ENCODE results near the gene B3GNT3. TPM values are rescaled to one million over a fixed set of nuclear protein-coding genes. Genes with fewer than 3 reads are reported as not detected.
A peak's percentile ranks its signal among the peaks of the same experiment; 100 is the strongest.

Gene B3GNT3
- total and polyA plus RNA-seq, 9 of the 15 experiments (the other 6 are each of a cell fraction or from before 2014, with no cell fraction given), result 0.06 to 0.11 (median 0.07) TPM; not detected in 6

GRCh38 chr19:17772172-17772571, 22.8 kb upstream of the B3GNT3 start (continued):
- TF ChIP-seq ZNF324 (CRISPR knock-in tag; IDR thresholded peaks at IDR 0.05) (no peak), HNRNPH1 (optimal IDR thresholded peaks at IDR 0.05; ENCODE audit: low read depth, low read length) (no peak), BACH1 (tag; IDR thresholded peaks at IDR 0.05) (no peak), NR3C1 (CRISPR knock-in tag; IDR thresholded peaks at IDR 0.05) (no peak), ZNF589 (CRISPR knock-in tag; IDR thresholded peaks at IDR 0.05; ENCODE audit: low read depth) (no peak), KAT7 (CRISPR knock-in tag; IDR thresholded peaks at IDR 0.05; ENCODE audit: borderline replicate concordance) (no peak), ZKSCAN1 (IDR thresholded peaks at IDR 0.05; ENCODE audit: low read depth, low read length) (no peak), CHD1 (IDR thresholded peaks at IDR 0.05; ENCODE audit: low read length) (no peak), ZNF263 (CRISPR knock-in tag; IDR thresholded peaks at IDR 0.05; ENCODE audit: borderline replicate concordance) (no peak), ZNF584 (CRISPR knock-in tag; IDR thresholded peaks at IDR 0.05; ENCODE audit: low read depth) (no peak), RAD21 (CRISPR knock-in tag; conservative IDR thresholded peaks at IDR 0.05 in 1 of 2, IDR thresholded peaks at IDR 0.05 in 1 of 2) (no peak), TGIF2 (CRISPR knock-in tag; IDR thresholded peaks at IDR 0.05) (no peak), RBM15 (IDR thresholded peaks at IDR 0.05; ENCODE audit: insufficient read depth, low read length) (no peak), ELF2 (CRISPR knock-in tag; IDR thresholded peaks at IDR 0.05) (no peak), CBX1 (IDR thresholded peaks at IDR 0.05; ENCODE audit: low read depth) (no peak), ZFPM2 (CRISPR knock-in tag; IDR thresholded peaks at IDR 0.05) (no peak), ZNF778 (CRISPR knock-in tag; IDR thresholded peaks at IDR 0.05) (no peak), ZNF431 (CRISPR knock-in tag; IDR thresholded peaks at IDR 0.05) (no peak), ZNF184 (CRISPR knock-in tag; IDR thresholded peaks at IDR 0.05) (no peak), SP2 (IDR thresholded peaks at IDR 0.05; ENCODE audit: extremely low read depth, low read depth, low read length, poor library complexity, severe bottlenecking) (peak; percentile 50), ZNF644 (tag; IDR thresholded peaks at IDR 0.05; ENCODE audit: low read depth) (no peak), HCFC1 (IDR thresholded peaks at IDR 0.05; ENCODE audit: low read depth, low read length) (no peak), ADNP (tag; IDR thresholded peaks at IDR 0.05) (no peak), ZNF354B (CRISPR knock-in tag; IDR thresholded peaks at IDR 0.05) (no peak), EP400 (IDR thresholded peaks at IDR 0.05) (no peak), XRCC5 (IDR thresholded peaks at IDR 0.05; ENCODE audit: low read depth, low read length) (no peak), LEF1 (IDR thresholded peaks at IDR 0.05) (no peak), FOS (IDR thresholded peaks at IDR 0.05; ENCODE audit: extremely low read depth, insufficient read length) (peak; percentile 72), ZNF239 (CRISPR knock-in tag; IDR thresholded peaks at IDR 0.05) (no peak), PHB2 (IDR thresholded peaks at IDR 0.05; ENCODE audit: low read depth) (no peak), E2F5 (CRISPR knock-in tag; IDR thresholded peaks at IDR 0.05) (no peak), PKNOX1 (IDR thresholded peaks at IDR 0.05) (peak; percentile 97)

All from K562 (cell line).